Kidney (tissue), 14 donors: ENCODE measurements around the gene AGPAT4. TPM values are rescaled to one million over a fixed set of nuclear protein-coding genes. Genes with fewer than 3 reads are reported as not detected.

Source experiments
- DNase-seq, 5 donors: peaks; one replicate each; pipeline ENCODE4 v3.0.0-alpha.2; 2013 to 2020
- FAIRE-seq: peaks from 2 replicates; lab custom pipeline; 2012; peaks lifted over from hg19 to GRCh38; lab: Jason Lieb, UNC
- H3K27ac ChIP-seq, 2 donors: one replicate each; pipeline ENCODE4 v1.7.0; 2013; ENCODE audit warnings: low read depth in 2 of 2, low read length in 2 of 2, inconsistent platforms in 1 of 2
- H3K27me3 ChIP-seq: one replicate; pipeline ENCODE4 v1.7.1; 2013; ENCODE audit warnings: low read length, inconsistent platforms; ENCODE audit not compliant: control insufficient read depth, insufficient read depth
- H3K36me3 ChIP-seq, 3 donors: one replicate each; pipeline versions ENCODE4 v1.7.0 to v1.7.1; 2013; ENCODE audit warnings: low read length in 3 of 3, control low read depth in 1 of 3, inconsistent platforms in 1 of 3; ENCODE audit not compliant: insufficient read depth in 3 of 3, control insufficient read depth in 2 of 3
- H3K4me1 ChIP-seq, 3 donors: one replicate each; pipeline versions ENCODE4 v1.7.0 to v1.7.1; 2013; ENCODE audit warnings: low read length in 3 of 3, inconsistent platforms in 1 of 3, low read depth in 1 of 3; ENCODE audit not compliant: control insufficient read depth in 2 of 3, insufficient read depth in 2 of 3
- H3K4me3 ChIP-seq, 3 donors: one replicate each; pipeline versions ENCODE4 v1.7.0 to v1.8.1; 2013; ENCODE audit warnings: low read length in 3 of 3, control low read depth in 1 of 3, inconsistent platforms in 1 of 3
- H3K9ac ChIP-seq, 3 donors: one replicate each; pipeline versions ENCODE4 v1.7.0 to v1.7.1; 2013; ENCODE audit warnings: low read length in 3 of 3, control low read depth in 1 of 3, inconsistent platforms in 1 of 3
- H3K9me3 ChIP-seq, 3 donors: one replicate each; pipeline versions ENCODE4 v1.7.0 to v1.7.1; 2013; ENCODE audit warnings: low read length in 3 of 3, control low read depth in 1 of 3, inconsistent platforms in 1 of 3; ENCODE audit not compliant: control insufficient read depth in 2 of 3, insufficient read depth in 1 of 3
- CTCF ChIP-seq: IDR thresholded peaks from 3 replicates; pipeline ENCODE4 v1.5.1; 2012; ENCODE audit warnings: mild to moderate bottlenecking, moderate library complexity, borderline replicate concordance; ENCODE audit not compliant: insufficient read depth; ENCODE audit errors: extremely low read depth
- intact Hi-C: fragments of 100-400 bp; cut with DNase I; formaldehyde crosslinking; loops from one replicate; pipeline ENCODE4 v1.11.1; 2022
- polyA plus RNA-seq: library from polyadenylated mRNA; stranded (reverse); fragments of 350-450 nt; fragmentation: Illumina TruSeq; extraction: RNeasy Lipid Tissue Mini Kit (QIAGEN cat#74804); gene quantifications from one replicate; pipeline ENCODE4 v1.2.3, GENCODE V29; 2014; ENCODE audit warnings: low read depth, low replicate concordance; ENCODE audit not compliant: insufficient read depth
- total RNA-seq: library from RNA; stranded (reverse); fragmentation: NEBNext Ultra II Directional; extraction: Animal tissue kit (Norgen Biotek cat#: 25700); gene quantifications from one replicate; pipeline ENCODE4 v1.2.1, GENCODE V29; 2021
- donor health status: control.
- donor health status: control.
- donor health status: control.
- donor health status: control.
- donor health status: control.
- donor health status: DM: yes; HTN: yes; CAD: no.
- donor health status: Normal renal cell carcinoma (clear cell type).

AGPAT4 gene
- total and polyA plus RNA-seq, 2 donors from 2014 or later: 3.3 to 12.3 TPM

GRCh38 chr6:161130541-161130940 lies 143.3 kb downstream of the AGPAT4 start:
- FAIRE-seq: no peak
- intact Hi-C loops: no loop called here
- no peak overlapping the region for H3K4me3 ChIP-seq
- no peak overlapping the region for H3K27ac ChIP-seq
- H3K4me1 ChIP-seq: peaks cover 0 to 5% (median under 1%) of the 10 kb centered on the region in 3 donors
- peaks cover 0 to 13% (median 12%) of the 10 kb centered on the region in 3 donors for H3K36me3 ChIP-seq
- no peaks in the 10 kb centered on the region for H3K9me3 ChIP-seq
- no peak for TF ChIP-seq CTCF
- no peak for DNase-seq
- H3K27me3 ChIP-seq: no peaks in the 10 kb centered on the region
- no peak overlapping the region for H3K9ac ChIP-seq

- no peaks in the 10 kb centered on the region for H3K4me1 ChIP-seq
- H3K9me3 ChIP-seq: no peaks in the 10 kb centered on the region
- no peak overlapping the region for H3K4me3 ChIP-seq
- no peak for DNase-seq
- intact Hi-C loops: no loop called here
- no peak overlapping the region for H3K27ac ChIP-seq
- no peak for FAIRE-seq
- peaks cover 0 to 12% (median 10%) of the 10 kb centered on the region in 3 donors for H3K36me3 ChIP-seq
- no peak overlapping the region for H3K9ac ChIP-seq
- H3K27me3 ChIP-seq: no peaks in the 10 kb centered on the region
- TF ChIP-seq CTCF: no peak
Measured at GRCh38 chr6:161128680-161129196, 145.1 kb downstream of the AGPAT4 start.

- Histone ChIP-seq H3K4me3 (no peak overlapping the region), H3K27me3 (no peaks in the 10 kb centered on the region), H3K9ac (no peak overlapping the region), H3K27ac (no peak overlapping the region), H3K36me3 (peaks cover 0 to 10% (median 8%) of the 10 kb centered on the region in 3 donors), H3K9me3 (no peaks in the 10 kb centered on the region), H3K4me1 (no peaks in the 10 kb centered on the region)
- no peak for FAIRE-seq
- intact Hi-C loops: no loop called here
- TF ChIP-seq CTCF: no peak
- no peak for DNase-seq
Measured at GRCh38 chr6:161128230-161128629, 145.6 kb downstream of the AGPAT4 start.
